H9 (cell line): ENCODE measurements around the gene CWC27. TPM values are rescaled to one million over a fixed set of nuclear protein-coding genes. Genes with fewer than 3 reads are reported as not detected.

Experiments used
- DNase-seq: peaks from one replicate; pipeline ENCODE4 v3.0.0-alpha.2; 2017
- H2AFZ ChIP-seq: one replicate; pipeline ENCODE4 v1.6.1; 2013; ENCODE audit warnings: mild to moderate bottlenecking, low read length, control low read depth, moderate library complexity
- H2AK5ac ChIP-seq: 2 replicates; pipeline ENCODE4 v1.6.1; 2013; ENCODE audit warnings: low read length, control low read depth, mixed read lengths; ENCODE audit not compliant: insufficient read length
- H2BK120ac ChIP-seq: one replicate; pipeline ENCODE4 v1.6.1; 2013; ENCODE audit warnings: low read depth, mild to moderate bottlenecking, low read length, control low read depth, inconsistent platforms; ENCODE audit not compliant: poor library complexity, severe bottlenecking
- H2BK12ac ChIP-seq: 2 replicates; pipeline ENCODE4 v1.6.1; 2013; ENCODE audit warnings: low read length, control low read depth, mixed read lengths, low read depth; ENCODE audit not compliant: insufficient read length
- H2BK15ac ChIP-seq: 2 replicates; pipeline ENCODE4 v1.6.1; 2013; ENCODE audit warnings: low read depth, low read length, control low read depth
- H2BK20ac ChIP-seq: one replicate; pipeline ENCODE4 v1.6.1; 2013; ENCODE audit warnings: low read depth, mild to moderate bottlenecking, low read length, control low read depth, inconsistent platforms; ENCODE audit not compliant: poor library complexity, severe bottlenecking
- H2BK5ac ChIP-seq: 2 replicates; pipeline ENCODE4 v1.6.1; 2013; ENCODE audit warnings: low read length, control low read depth, mixed read lengths; ENCODE audit not compliant: insufficient read length
- H3K14ac ChIP-seq: 2 replicates; pipeline ENCODE4 v1.6.1; 2013; ENCODE audit warnings: low read length, control low read depth; ENCODE audit not compliant: insufficient read depth
- H3K18ac ChIP-seq: 2 replicates; pipeline ENCODE4 v1.6.1; 2013; ENCODE audit warnings: low read depth, mild to moderate bottlenecking, mixed read lengths, low read length, control low read depth; ENCODE audit not compliant: insufficient read length
- H3K23ac ChIP-seq: 2 replicates; pipeline ENCODE4 v1.6.1; 2013; ENCODE audit warnings: low read length, control low read depth, mixed read lengths, low read depth; ENCODE audit not compliant: insufficient read length
- H3K23me2 ChIP-seq: 2 replicates; pipeline ENCODE4 v1.6.1; 2013; ENCODE audit warnings: low read depth, mild to moderate bottlenecking, mixed read lengths, low read length, control low read depth; ENCODE audit not compliant: insufficient read length, poor library complexity, severe bottlenecking
- H3K27ac ChIP-seq: 2 replicates; pipeline ENCODE4 v1.5.1; 2013; ENCODE audit warnings: low read length, control low read depth, mixed read lengths, low read depth; ENCODE audit not compliant: insufficient read length
- H3K27me3 ChIP-seq: 2 replicates; pipeline ENCODE4 v1.6.1; 2013; ENCODE audit warnings: low read length, control low read depth, inconsistent platforms; ENCODE audit not compliant: insufficient read depth
- H3K4ac ChIP-seq: 2 replicates; pipeline ENCODE4 v1.6.1; 2013; ENCODE audit warnings: low read depth, mild to moderate bottlenecking, control low read depth, inconsistent platforms, low read length, moderate library complexity
- H3K4me1 ChIP-seq: 2 replicates; pipeline ENCODE4 v1.6.1; 2013; ENCODE audit warnings: low read length, control low read depth, inconsistent platforms; ENCODE audit not compliant: insufficient read depth
- H3K4me2 ChIP-seq: 2 replicates; pipeline ENCODE4 v1.6.1; 2013; ENCODE audit warnings: low read length, control low read depth, mixed read lengths; ENCODE audit not compliant: insufficient read length, insufficient read depth
- H3K56ac ChIP-seq: 2 replicates; pipeline ENCODE4 v1.6.1; 2013; ENCODE audit warnings: low read depth, mild to moderate bottlenecking, mixed read lengths, low read length, control low read depth; ENCODE audit not compliant: insufficient read length
- H3K79me1 ChIP-seq: 2 replicates; pipeline ENCODE4 v1.6.1; 2013; ENCODE audit warnings: low read depth, mild to moderate bottlenecking, moderate library complexity, low read length, control low read depth, inconsistent platforms; ENCODE audit not compliant: insufficient read depth, poor library complexity, severe bottlenecking
- H3K79me2 ChIP-seq: 2 replicates; pipeline ENCODE4 v1.6.1; 2013; ENCODE audit warnings: low read length, control low read depth, inconsistent platforms; ENCODE audit not compliant: insufficient read depth
- H3K9ac ChIP-seq: 2 replicates; pipeline ENCODE4 v1.6.1; 2013; ENCODE audit warnings: low read length, control low read depth, mixed read lengths; ENCODE audit not compliant: insufficient read length; ENCODE audit errors: extremely low read depth
- H3K9me3 ChIP-seq: one replicate; pipeline ENCODE4 v1.6.1; 2013; ENCODE audit warnings: low read depth, low read length, inconsistent platforms; ENCODE audit not compliant: control insufficient read depth
- H3T11ph ChIP-seq: one replicate; pipeline ENCODE4 v1.6.1; 2013; ENCODE audit warnings: mild to moderate bottlenecking, low read length, control low read depth, inconsistent platforms
- H4K20me1 ChIP-seq: one replicate; pipeline ENCODE4 v1.6.1; 2013; ENCODE audit not compliant: control insufficient read depth, insufficient read length, insufficient read depth
- H4K5ac ChIP-seq: 2 replicates; pipeline ENCODE4 v1.6.1; 2013; ENCODE audit warnings: low read depth, mild to moderate bottlenecking, mixed read lengths, low read length, control low read depth; ENCODE audit not compliant: insufficient read length
- H4K8ac ChIP-seq: replicated peaks from 2 replicates; pipeline ENCODE4 v1.6.1; 2013; ENCODE audit warnings: low read length, control low read depth, mixed read lengths, low read depth; ENCODE audit not compliant: insufficient read length
- H4K91ac ChIP-seq: 2 replicates; pipeline ENCODE4 v1.6.1; 2013; ENCODE audit warnings: low read depth, mild to moderate bottlenecking, moderate library complexity, mixed read lengths, low read length, control low read depth; ENCODE audit not compliant: insufficient read length
- H3K27ac Mint-ChIP-seq, 3 experiments: 2 replicates in 2 of 3; 3 replicates in 1 of 3; pipeline ENCODE4 v1.8.0; 2020 to 2021; ENCODE audit warnings: mixed read lengths in 3 of 3, mild to moderate bottlenecking in 1 of 3, moderate library complexity in 1 of 3
- H3K27me3 Mint-ChIP-seq: 2 replicates; pipeline ENCODE4 v1.8.0; 2021; ENCODE audit warnings: low read depth, mild to moderate bottlenecking, moderate library complexity, mixed read lengths
- H3K36me3 Mint-ChIP-seq, 3 experiments: 2 replicates in 2 of 3; 3 replicates in 1 of 3; pipeline ENCODE4 v1.8.0; 2020 to 2021; ENCODE audit warnings: low read depth in 3 of 3, mixed read lengths in 3 of 3; ENCODE audit not compliant: insufficient read depth in 1 of 3
- H3K4me1 Mint-ChIP-seq, 2 experiments: 2 replicates each; pipeline ENCODE4 v1.8.0; 2020; ENCODE audit warnings: mixed read lengths in 2 of 2
- H3K4me3 Mint-ChIP-seq, 2 experiments: 2 replicates in 1 of 2; 3 replicates in 1 of 2; pipeline ENCODE4 v1.8.0; 2020 to 2021; ENCODE audit warnings: mild to moderate bottlenecking in 2 of 2, mixed read lengths in 2 of 2, moderate library complexity in 1 of 2
- H3K9me3 Mint-ChIP-seq, 2 experiments: 2 replicates in 1 of 2; 3 replicates in 1 of 2; pipeline ENCODE4 v1.8.0; 2020; ENCODE audit warnings: mild to moderate bottlenecking in 2 of 2, mixed read lengths in 2 of 2, moderate library complexity in 1 of 2
- total RNA-seq: library from RNA; stranded (reverse); gene quantifications from 2 replicates; pipeline ENCODE4 v1.2.1, GENCODE V29; 2021
- TF ChIP-seq, protein P1 (sequence below): fragments of 200-600 bp; sonication (generic); conservative IDR thresholded peaks from 3 replicates; pipeline ENCODE4 v1.8.0; 2021; ENCODE audit warnings: antibody characterized with exemption, mild to moderate bottlenecking

Gene CWC27
- total RNA-seq, 1 experiment from 2014 or later: 41.9 TPM

GRCh38 chr5:64796301-64796700, 27.6 kb downstream of the CWC27 start:
- Histone ChIP-seq H2BK12ac (no peak overlapping the region), H2AFZ (no peak overlapping the region), H3K4ac (no peak overlapping the region), H3K79me2 (no peaks in the 10 kb centered on the region), H3K18ac (no peak overlapping the region), H3K23me2 (no peaks in the 10 kb centered on the region), H4K20me1 (no peaks in the 10 kb centered on the region), H3K9ac (no peak overlapping the region), H4K8ac (no peak overlapping the region), H3K9me3 (no peaks in the 10 kb centered on the region), H3K14ac (no peak overlapping the region), H3K4me1 (no peaks in the 10 kb centered on the region), H3K27ac (no peak overlapping the region), H2BK120ac (no peak overlapping the region), H3K79me1 (no peaks in the 10 kb centered on the region), H4K5ac (no peak overlapping the region), H3K56ac (no peak overlapping the region), H3K4me2 (no peak overlapping the region), H3K23ac (no peak overlapping the region), H4K91ac (no peak overlapping the region), H3T11ph (no peak overlapping the region), H2BK15ac (no peak overlapping the region), H2AK5ac (no peak overlapping the region), H3K27me3 (no peaks in the 10 kb centered on the region), H2BK5ac (no peak overlapping the region), H2BK20ac (no peak overlapping the region)
- H3K4me1 Mint-ChIP-seq: peaks cover 3 to 6% of the 10 kb centered on the region in 2 experiments; a peak in 1 of 4 replicates
- no peak for DNase-seq
- no peaks in the 10 kb centered on the region for H3K27me3 Mint-ChIP-seq
- no peak overlapping the region for H3K27ac Mint-ChIP-seq
- H3K9me3 Mint-ChIP-seq: peaks cover 0 to 3% of the 10 kb centered on the region in 2 experiments; a peak in 2 of 5 replicates
- TF ChIP-seq, protein P1, sequence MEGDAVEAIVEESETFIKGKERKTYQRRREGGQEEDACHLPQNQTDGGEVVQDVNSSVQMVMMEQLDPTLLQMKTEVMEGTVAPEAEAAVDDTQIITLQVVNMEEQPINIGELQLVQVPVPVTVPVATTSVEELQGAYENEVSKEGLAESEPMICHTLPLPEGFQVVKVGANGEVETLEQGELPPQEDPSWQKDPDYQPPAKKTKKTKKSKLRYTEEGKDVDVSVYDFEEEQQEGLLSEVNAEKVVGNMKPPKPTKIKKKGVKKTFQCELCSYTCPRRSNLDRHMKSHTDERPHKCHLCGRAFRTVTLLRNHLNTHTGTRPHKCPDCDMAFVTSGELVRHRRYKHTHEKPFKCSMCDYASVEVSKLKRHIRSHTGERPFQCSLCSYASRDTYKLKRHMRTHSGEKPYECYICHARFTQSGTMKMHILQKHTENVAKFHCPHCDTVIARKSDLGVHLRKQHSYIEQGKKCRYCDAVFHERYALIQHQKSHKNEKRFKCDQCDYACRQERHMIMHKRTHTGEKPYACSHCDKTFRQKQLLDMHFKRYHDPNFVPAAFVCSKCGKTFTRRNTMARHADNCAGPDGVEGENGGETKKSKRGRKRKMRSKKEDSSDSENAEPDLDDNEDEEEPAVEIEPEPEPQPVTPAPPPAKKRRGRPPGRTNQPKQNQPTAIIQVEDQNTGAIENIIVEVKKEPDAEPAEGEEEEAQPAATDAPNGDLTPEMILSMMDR: no peak
- H3K36me3 Mint-ChIP-seq: peaks cover 8 to 16% (median 12%) of the 10 kb centered on the region in 3 experiments; a peak in 6 of 7 replicates
- H3K4me3 Mint-ChIP-seq: no peak overlapping the region
